Neuronal stem cell (in vitro differentiated cells): ENCODE measurements around the gene CHN2.

Experiments used
- DNase-seq: peaks from one replicate; pipeline ENCODE4 v3.0.0-alpha.2; 2013; ENCODE audit warnings: low spot score
- H2AFZ ChIP-seq: one replicate; pipeline ENCODE4 v1.6.1; 2013; ENCODE audit warnings: mild to moderate bottlenecking, low read length, inconsistent platforms
- H2AK5ac ChIP-seq: 2 replicates; pipeline ENCODE4 v1.6.1; 2013; ENCODE audit warnings: low read depth, mild to moderate bottlenecking, inconsistent platforms, low read length, moderate library complexity, mixed read lengths
- H2BK120ac ChIP-seq: 2 replicates; pipeline ENCODE4 v1.6.1; 2013; ENCODE audit warnings: low read depth, mild to moderate bottlenecking, inconsistent platforms, low read length, moderate library complexity, mixed read lengths
- H2BK12ac ChIP-seq: one replicate; pipeline ENCODE4 v1.6.1; 2013; ENCODE audit warnings: low read length, inconsistent platforms
- H2BK15ac ChIP-seq: 2 replicates; pipeline ENCODE4 v1.6.1; 2013; ENCODE audit warnings: mild to moderate bottlenecking, low read length, inconsistent platforms, mixed read lengths
- H2BK5ac ChIP-seq: one replicate; pipeline ENCODE4 v1.6.1; 2013; ENCODE audit warnings: inconsistent platforms, mild to moderate bottlenecking, low read length, moderate library complexity
- H3K14ac ChIP-seq: one replicate; pipeline ENCODE4 v1.6.1; 2013; ENCODE audit warnings: low read length, inconsistent platforms
- H3K18ac ChIP-seq: 2 replicates; pipeline ENCODE4 v1.6.1; 2013; ENCODE audit warnings: low read length, inconsistent platforms
- H3K23ac ChIP-seq: 2 replicates; pipeline ENCODE4 v1.6.1; 2013; ENCODE audit warnings: low read depth, mild to moderate bottlenecking, mixed read lengths, low read length, inconsistent platforms; ENCODE audit not compliant: poor library complexity
- H3K27ac ChIP-seq: replicated peaks from 3 replicates; pipeline ENCODE4 v1.5.1; 2013; ENCODE audit warnings: low read length, inconsistent platforms
- H3K27me3 ChIP-seq, 3 experiments: 2 replicates each; pipeline ENCODE4 v1.6.1; 2013; ENCODE audit warnings: low read length in 3 of 3, mild to moderate bottlenecking in 2 of 3, inconsistent platforms in 1 of 3, low read depth in 1 of 3, mixed read lengths in 1 of 3, moderate library complexity in 1 of 3; ENCODE audit not compliant: control insufficient read depth in 3 of 3, insufficient read depth in 3 of 3
- H3K36me3 ChIP-seq, 2 donors: replicated peaks in 1 of 2; 2 replicates each; pipeline ENCODE4 v1.6.1; 2013; ENCODE audit warnings: low read length in 2 of 2; ENCODE audit not compliant: control insufficient read depth in 2 of 2, insufficient read depth in 2 of 2
- H3K4ac ChIP-seq: 2 replicates; pipeline ENCODE4 v1.6.1; 2013; ENCODE audit warnings: inconsistent platforms, mild to moderate bottlenecking, low read length, moderate library complexity
- H3K4me1 ChIP-seq, 2 donors: 1 replicate in 1 of 2; 2 replicates in 1 of 2; pipeline ENCODE4 v1.6.1; 2013; ENCODE audit warnings: low read length in 2 of 2, low read depth in 1 of 2; ENCODE audit not compliant: control insufficient read depth in 2 of 2, insufficient read depth in 1 of 2
- H3K4me2 ChIP-seq: one replicate; pipeline ENCODE4 v1.6.1; 2013; ENCODE audit warnings: mild to moderate bottlenecking, low read length, inconsistent platforms; ENCODE audit not compliant: insufficient read depth, poor library complexity, severe bottlenecking
- H3K4me3 ChIP-seq, 2 donors: 2 replicates each; pipeline ENCODE4 v1.5.1; 2013; ENCODE audit warnings: low read length in 2 of 2, mild to moderate bottlenecking in 2 of 2, inconsistent platforms in 1 of 2, moderate library complexity in 1 of 2
- H3K79me1 ChIP-seq: one replicate; pipeline ENCODE4 v1.6.1; 2013; ENCODE audit warnings: low read depth, mild to moderate bottlenecking, inconsistent platforms, low read length, moderate library complexity
- H3K9ac ChIP-seq: one replicate; pipeline ENCODE4 v1.6.1; 2013; ENCODE audit warnings: mild to moderate bottlenecking, low read depth, low read length, inconsistent platforms; ENCODE audit not compliant: poor library complexity
- H3K9me3 ChIP-seq, 2 donors: replicated peaks in 1 of 2; 2 replicates each; pipeline versions ENCODE3 to v1.6.1; 2013; ENCODE audit warnings: low read length in 2 of 2, mild to moderate bottlenecking in 2 of 2, inconsistent platforms in 1 of 2, low read depth in 1 of 2, mixed read lengths in 1 of 2, moderate library complexity in 1 of 2; ENCODE audit not compliant: control insufficient read depth in 2 of 2, insufficient read depth in 1 of 2
- H4K8ac ChIP-seq: one replicate; pipeline ENCODE4 v1.6.1; 2013; ENCODE audit warnings: low read depth, mild to moderate bottlenecking, inconsistent platforms, low read length, moderate library complexity
- H4K91ac ChIP-seq: one replicate; pipeline ENCODE4 v1.6.1; 2013; ENCODE audit warnings: low read length, low read depth, mild to moderate bottlenecking, inconsistent platforms; ENCODE audit not compliant: poor library complexity
- WGBS, 2 donors: extraction: QIAGEN DNeasy Blood & Tissue Kit; methylation state at CpG; one replicate each; pipeline ENCODE4 v1.1.7; 2013; ENCODE audit warnings: missing lambda C conversion rate in 2 of 2, mixed read lengths in 1 of 2; ENCODE audit not compliant: insufficient read length in 2 of 2, insufficient replicate concordance in 1 of 2; ENCODE audit errors: extremely low coverage in 2 of 2; 5-methylcytosine and 5-hydroxymethylcytosine counted together

The CHN2 gene

GRCh38 chr7:29447828-29448227 is 253.3 kb downstream of the CHN2 start:
- H2BK15ac ChIP-seq, result no peak overlapping the region
- no peak overlapping the region for H3K9ac ChIP-seq
- no peak overlapping the region for H4K8ac ChIP-seq
- no peak overlapping the region for H3K18ac ChIP-seq
- H3K14ac ChIP-seq, result no peak overlapping the region
- WGBS, 2 donors, result no CpG with 5 or more reads among the region's 3 CpGs
- no peak overlapping the region for H2BK5ac ChIP-seq
- H3K27ac ChIP-seq, result no peak overlapping the region
- H3K4me1 ChIP-seq, result no peaks in the 10 kb centered on the region
- H2BK120ac ChIP-seq, result no peak overlapping the region
- no peaks in the 10 kb centered on the region for H3K36me3 ChIP-seq
- H3K4ac ChIP-seq, result no peak overlapping the region
- no peak overlapping the region for H3K4me3 ChIP-seq
- H3K23ac ChIP-seq, result no peak overlapping the region
- no peaks in the 10 kb centered on the region for H3K9me3 ChIP-seq
- no peak overlapping the region for H2AK5ac ChIP-seq
- no peak overlapping the region for H2AFZ ChIP-seq
- H3K4me2 ChIP-seq, result no peak overlapping the region
- peaks cover 0 to 32% (median 22%) of the 10 kb centered on the region in 3 experiments for H3K27me3 ChIP-seq
- no peak for DNase-seq
- H3K79me1 ChIP-seq, result no peaks in the 10 kb centered on the region
- no peak overlapping the region for H2BK12ac ChIP-seq
- H4K91ac ChIP-seq, result no peak overlapping the region

GRCh38 chr7:29449569-29450260 is 255.1 kb downstream of the CHN2 start:
- Histone ChIP-seq H4K8ac (no peak overlapping the region), H2BK15ac (no peak overlapping the region), H3K4me3 (no peak overlapping the region), H3K14ac (no peak overlapping the region), H3K9ac (no peak overlapping the region), H3K36me3 (no peaks in the 10 kb centered on the region), H3K23ac (no peak overlapping the region), H2BK120ac (no peak overlapping the region), H2BK5ac (no peak overlapping the region), H3K4ac (no peak overlapping the region), H3K27ac (no peak overlapping the region), H4K91ac (no peak overlapping the region), H3K4me1 (no peaks in the 10 kb centered on the region), H3K4me2 (no peak overlapping the region), H2AK5ac (no peak overlapping the region), H3K9me3 (no peaks in the 10 kb centered on the region), H3K27me3 (peaks cover 0 to 41% (median 13%) of the 10 kb centered on the region in 3 experiments), H3K79me1 (no peaks in the 10 kb centered on the region), H3K18ac (no peak overlapping the region), H2AFZ (no peak overlapping the region), H2BK12ac (no peak overlapping the region)
- DNase-seq, result no peak
- no CpG with 5 or more reads among the region's 3 CpGs for WGBS, 2 donors

DNA sequence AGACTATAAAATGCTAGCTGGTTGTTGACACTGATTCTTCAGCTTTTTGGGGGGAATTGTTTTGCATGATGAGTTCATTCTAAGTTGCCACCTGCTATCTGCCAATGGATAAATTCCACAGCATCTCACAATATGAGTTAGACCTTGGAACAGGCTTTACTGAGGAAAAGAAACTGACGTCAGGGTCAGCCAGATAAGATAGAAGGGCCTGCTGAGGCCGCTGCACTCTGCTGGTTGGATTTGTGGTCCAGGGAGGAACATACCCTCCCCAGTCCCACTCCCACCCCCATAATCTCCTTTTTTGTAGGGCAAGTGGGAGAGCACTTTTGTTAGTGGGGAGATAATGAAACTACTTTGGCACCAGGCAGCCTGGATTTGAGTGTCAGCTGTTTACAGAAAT is 258.4 kb downstream of the CHN2 start:
- Histone ChIP-seq H3K14ac (no peak overlapping the region), H3K18ac (no peak overlapping the region), H2AK5ac (no peak overlapping the region), H3K27ac (no peak overlapping the region), H3K9me3 (no peaks in the 10 kb centered on the region), H2BK5ac (no peak overlapping the region), H3K27me3 (peaks cover 0 to 56% (median 22%) of the 10 kb centered on the region in 3 experiments), H3K4me1 (peaks cover 11 to 12% of the 10 kb centered on the region in 2 donors), H3K36me3 (no peaks in the 10 kb centered on the region), H3K4me2 (no peak overlapping the region), H2BK120ac (no peak overlapping the region), H3K23ac (no peak overlapping the region), H4K8ac (no peak overlapping the region), H3K4me3 (no peak overlapping the region), H3K4ac (no peak overlapping the region), H3K9ac (no peak overlapping the region), H3K79me1 (no peaks in the 10 kb centered on the region), H2AFZ (no peak overlapping the region), H2BK15ac (no peak overlapping the region), H4K91ac (no peak overlapping the region), H2BK12ac (no peak overlapping the region)
- DNase-seq, result no peak
- no CpG with 5 or more reads among the region's 2 CpGs for WGBS, 2 donors

- H2BK12ac ChIP-seq, result no peak overlapping the region
- H3K27me3 ChIP-seq, result peaks cover 0 to 61% (median 34%) of the 10 kb centered on the region in 3 experiments
- no peak overlapping the region for H4K8ac ChIP-seq
- no peak overlapping the region for H3K4me3 ChIP-seq
- H3K23ac ChIP-seq, result no peak overlapping the region
- no peak overlapping the region for H4K91ac ChIP-seq
- no peak overlapping the region for H3K4ac ChIP-seq
- no peak overlapping the region for H3K18ac ChIP-seq
- no peaks in the 10 kb centered on the region for H3K79me1 ChIP-seq
- no peak overlapping the region for H3K14ac ChIP-seq
- H2AK5ac ChIP-seq, result no peak overlapping the region
- no peak overlapping the region for H3K4me2 ChIP-seq
- H2BK15ac ChIP-seq, result no peak overlapping the region
- H2BK120ac ChIP-seq, result no peak overlapping the region
- H2AFZ ChIP-seq, result no peak overlapping the region
- no peak overlapping the region for H3K27ac ChIP-seq
- no CpG with 5 or more reads among the region's 4 CpGs for WGBS, 2 donors
- H3K9me3 ChIP-seq, result no peaks in the 10 kb centered on the region
- H3K9ac ChIP-seq, result no peak overlapping the region
- H3K4me1 ChIP-seq, result peaks cover 11 to 12% of the 10 kb centered on the region in 2 donors
- no peak overlapping the region for H2BK5ac ChIP-seq
- no peak for DNase-seq
- no peaks in the 10 kb centered on the region for H3K36me3 ChIP-seq
Measured at GRCh38 chr7:29454464-29454863, 259.9 kb downstream of the CHN2 start.
